ENCODE data around the gene TAC4.

Gene TAC4

GRCh38 chr17:49815761-49816281, 32.0 kb downstream of the TAC4 start:
- in situ Hi-C loops (cut with MboI; ENCODE audit: low sequenced_read_pairs), result no loop called here

GRCh38 chr17:49814781-49815529, 32.9 kb downstream of the TAC4 start:
- in situ Hi-C loops (cut with MboI; ENCODE audit: low sequenced_read_pairs), result no loop called here

GRCh38 chr17:49809056-49809455, 38.8 kb downstream of the TAC4 start:
- in situ Hi-C loops (cut with MboI; ENCODE audit: low sequenced_read_pairs), result no loop called here

GRCh38 chr17:49798738-49799137, 49.1 kb downstream of the TAC4 start:
- in situ Hi-C loops (cut with MboI; ENCODE audit: low sequenced_read_pairs), result no loop called here

- in situ Hi-C loops (cut with MboI; ENCODE audit: low sequenced_read_pairs), result no loop called here
Observed at GRCh38 chr17:49798182-49798581, 49.7 kb downstream of the TAC4 start.

- in situ Hi-C loops (cut with MboI; ENCODE audit: low sequenced_read_pairs), result no loop called here
Observed at GRCh38 chr17:49795372-49795771, 52.5 kb downstream of the TAC4 start.

GRCh38 chr17:49793309-49793708, 54.6 kb downstream of the TAC4 start:
- in situ Hi-C loops (cut with MboI; ENCODE audit: low sequenced_read_pairs), result no loop called here

GRCh38 chr17:49789243-49789578, 58.7 kb downstream of the TAC4 start:
- in situ Hi-C loops (cut with MboI; ENCODE audit: low sequenced_read_pairs), result no loop called here

GRCh38 chr17:49788478-49789242, 59.2 kb downstream of the TAC4 start, which contains the start of gene KAT7:
TSS of gene KAT7 (plus strand) at chr17:49788681. CDS start at chr17:49788835, 154 bp downstream.
- in situ Hi-C loops (cut with MboI; ENCODE audit: low sequenced_read_pairs), result no loop called here

All from hTERT RPE-1 (cell line).